Transverse colon (tissue), 4 donors: ENCODE results near the gene FGR. TPM values are rescaled to one million over a fixed set of nuclear protein-coding genes. Genes with fewer than 3 reads are reported as not detected.
A peak's percentile ranks its signal among the peaks of the same experiment; 100 is the strongest.

Experiments
- DNase-seq: peaks from one replicate; pipeline ENCODE4 v3.0.0-alpha.2; 2019
- H3K27ac ChIP-seq, 4 donors: fragments of 200-600 bp; sonication (generic); 2 replicates each; pipeline ENCODE4 v1.5.1; 2016 to 2018; ENCODE audit warnings: inconsistent platforms in 4 of 4
- H3K27me3 ChIP-seq: fragments of 200-600 bp; sonication (generic); 2 replicates; pipeline ENCODE4 v1.5.1; 2017; ENCODE audit warnings: inconsistent platforms
- H3K36me3 ChIP-seq, 4 donors: fragments of 200-600 bp; sonication (generic); 2 replicates each; pipeline ENCODE4 v1.5.1; 2017 to 2019; ENCODE audit warnings: inconsistent platforms in 4 of 4
- H3K4me1 ChIP-seq, 4 donors: fragments of 200-600 bp; sonication (generic); 2 replicates each; pipeline ENCODE4 v1.5.1; 2017 to 2020; ENCODE audit warnings: inconsistent platforms in 4 of 4
- H3K4me3 ChIP-seq, 4 donors: fragments of 200-600 bp; sonication (generic); 1 replicate in 1 of 4; 2 replicates in 3 of 4; pipeline versions ENCODE4 v1.5.1 to v1.6.1; 2017 to 2019; ENCODE audit warnings: inconsistent platforms in 4 of 4
- H3K9me3 ChIP-seq, 2 donors: fragments of 200-600 bp; sonication (generic); 2 replicates each; pipeline ENCODE4 v1.5.1; 2017 to 2019; ENCODE audit warnings: inconsistent platforms in 2 of 2
- CTCF ChIP-seq, 5 experiments: fragments of 200-600 bp in 3 of 5; fragments of 450-650 bp in 2 of 5; sonication (generic) in 3 of 5; IDR thresholded peaks; 1 replicate in 2 of 5; 2 replicates in 3 of 5; pipeline ENCODE4 v1.5.1; 2016 to 2017; ENCODE audit warnings: antibody characterized with exemption in 5 of 5, inconsistent platforms in 3 of 5, mild to moderate bottlenecking in 2 of 5, moderate library complexity in 1 of 5
- EP300 ChIP-seq: sonication (generic); formaldehyde crosslinking; IDR thresholded peaks from one replicate; pipeline ENCODE4 v1.6.1; 2017; ENCODE audit warnings: antibody characterized with exemption, low read depth
- POLR2A ChIP-seq: fragments of 450-650 bp; IDR thresholded peaks from one replicate; pipeline ENCODE4 v1.6.1; 2016; ENCODE audit warnings: antibody characterized with exemption, mild to moderate bottlenecking, moderate library complexity
- POLR2AphosphoS5 ChIP-seq, 3 donors: sonication (generic); formaldehyde crosslinking; IDR thresholded peaks; one replicate each; pipeline ENCODE4 v1.6.1; 2016; ENCODE audit warnings: antibody characterized with exemption in 3 of 3
- WGBS, 2 donors: methylation state at CpG; one replicate each; pipeline ENCODE4 v1.1.5; 2018; ENCODE audit warnings: low coverage in 1 of 2; 5-methylcytosine and 5-hydroxymethylcytosine counted together
- in situ Hi-C, 4 donors: fragments of 200-750 bp; cut with MboI; loops; one replicate each; pipeline versions ENCODE4 v1.15.0 to v1.15.1; 2017; ENCODE audit warnings: low sequenced_read_pairs in 3 of 4, low pct_ligation_motif_present in 1 of 4, low pct_unique_long_range_greater_than_20kb in 1 of 4
- intact Hi-C: fragments of 100-400 bp; cut with DNase I; formaldehyde crosslinking; loops from one replicate; pipeline ENCODE4 v1.15.1; 2023; ENCODE audit warnings: low total_unique reads
- total RNA-seq, 4 donors: library from RNA; depleted of rRNA; stranded (reverse); fragments of >200 nt; gene quantifications; one replicate each; pipeline ENCODE4 v1.1.0, GENCODE V29; 2016

The FGR gene
- total RNA-seq, 4 donors from 2014 or later = 2.2 to 8.8 (median 5.8) TPM

- in situ Hi-C loops (loop anchor here in 1 of 4 donors (10.0 kb wide), 1 partner anchor 51 kb away; no protein-coding TSS in a partner anchor), intact Hi-C loops (no loop called here)
- Histone ChIP-seq H3K27ac (no peak overlapping the region), H3K9me3 (no peaks in the 10 kb centered on the region), H3K4me1 (peaks cover 0 to 32% (median 3%) of the 10 kb centered on the region in 4 donors), H3K4me3 (no peak overlapping the region), H3K36me3 (no peaks in the 10 kb centered on the region), H3K27me3 (no peaks in the 10 kb centered on the region)
- TF ChIP-seq CTCF (IDR thresholded peaks at IDR 0.05) (no peak), EP300 (no peak), POLR2AphosphoS5 (IDR thresholded peaks at IDR 0.05) (no peak), POLR2A (no peak)
- no peak for DNase-seq
- 88 to 90% methylated on average over 2 to 4 of the region's 4 CpGs for WGBS, 2 donors
These were observed 31.3 kb upstream of the FGR start for GRCh38 chr1:27666294-27666693.

GRCh38 chr1:27665016-27665651, 30.1 kb upstream of the FGR start:
- in situ Hi-C loops = loop anchor here in 1 of 4 donors (10.0 kb wide), 1 partner anchor 50 kb away; no protein-coding TSS in a partner anchor
- no peaks in the 10 kb centered on the region for H3K36me3 ChIP-seq
- H3K9me3 ChIP-seq = no peaks in the 10 kb centered on the region
- whole genome bisulfite sequencing, 2 donors = 92% methylated on average over 9 of the region's 9 CpGs; no CpG with 5 or more reads in 1 of the 2 donors
- H3K27me3 ChIP-seq = no peaks in the 10 kb centered on the region
- no peak overlapping the region for H3K4me3 ChIP-seq
- H3K27ac ChIP-seq = no peak overlapping the region
- intact Hi-C loops = loop anchor here (2.0 kb wide), 1 partner anchor 54 kb away; no protein-coding TSS in a partner anchor
- DNase-seq = no peak
- no peak for TF ChIP-seq CTCF (IDR thresholded peaks at IDR 0.05)
- TF ChIP-seq POLR2A = no peak
- TF ChIP-seq POLR2AphosphoS5 (IDR thresholded peaks at IDR 0.05) = no peak
- TF ChIP-seq EP300 = no peak
- peaks cover 0 to 21% (median 7%) of the 10 kb centered on the region in 4 donors for H3K4me1 ChIP-seq

- H3K36me3 ChIP-seq = no peaks in the 10 kb centered on the region
- TF ChIP-seq POLR2AphosphoS5 (IDR thresholded peaks at IDR 0.05) (no peak), EP300 (no peak), POLR2A (no peak), CTCF (IDR thresholded peaks at IDR 0.05) (no peak)
- no peak for DNase-seq
- peaks cover 0 to 19% (median 9%) of the 10 kb centered on the region in 4 donors for H3K4me1 ChIP-seq
- no peaks in the 10 kb centered on the region for H3K27me3 ChIP-seq
- H3K9me3 ChIP-seq = no peaks in the 10 kb centered on the region
- in situ Hi-C loops (loop anchor here (5.0 to 10.0 kb wide), 3 partner anchors 49 to 107 kb away; no protein-coding TSS in a partner anchor), intact Hi-C loops (loop anchor here (2.0 kb wide), 1 partner anchor 53 kb away; no protein-coding TSS in a partner anchor)
- 74 to 93% methylated on average over 3 to 8 of the region's 8 CpGs for WGBS, 2 donors
- no peak overlapping the region for H3K4me3 ChIP-seq
- no peak overlapping the region for H3K27ac ChIP-seq
These were observed 29.3 kb upstream of the FGR start for GRCh38 chr1:27664291-27664690.

GRCh38 chr1:27662707-27663393, 27.9 kb upstream of the FGR start:
- H3K4me1 ChIP-seq = peaks cover 0 to 22% (median 11%) of the 10 kb centered on the region in 4 donors
- no peak for TF ChIP-seq POLR2AphosphoS5 (IDR thresholded peaks at IDR 0.05)
- peak; percentile 17 for TF ChIP-seq POLR2A
- peak; percentile 87 to 98 (median 90) for TF ChIP-seq CTCF (IDR thresholded peaks at IDR 0.05)
- in situ Hi-C loops (loop anchor here (5.0 to 10.0 kb wide), 3 partner anchors 48 to 106 kb away; no protein-coding TSS in a partner anchor), intact Hi-C loops (no loop called here)
- DNase-seq = peak; percentile 89
- no peaks in the 10 kb centered on the region for H3K36me3 ChIP-seq
- peak overlapping the region; percentile 41 to 62 (median 54) for H3K27ac ChIP-seq
- H3K9me3 ChIP-seq = no peaks in the 10 kb centered on the region
- H3K4me3 ChIP-seq = no peak overlapping the region
- WGBS, 2 donors = 16% methylated on average over 10 of the region's 12 CpGs; no CpG with 5 or more reads in 1 of the 2 donors
- no peaks in the 10 kb centered on the region for H3K27me3 ChIP-seq
